Activated T-cell treated with anti-CD3 and anti-CD28 coated beads, Interleukin-2, amount 50 U/mL, for 24 hours (primary cell): ENCODE results near the gene TRIO.
"Not testable (repeated sequence)": the region's sequence is repeated elsewhere in the genome, so short reads cannot be mapped to it uniquely, and the experiment has no call there.

ENCODE experiments used
- DNase-seq: peaks from one replicate; pipeline ENCODE4 v3.0.0-alpha.2; 2020
- H3K27ac Mint-ChIP-seq: 2 replicates; pipeline ENCODE4 v1.8.0; 2020; ENCODE audit warnings: mild to moderate bottlenecking, mixed read lengths
- H3K27me3 Mint-ChIP-seq: 2 replicates; pipeline ENCODE4 v1.8.0; 2020; ENCODE audit warnings: mixed read lengths
- H3K36me3 Mint-ChIP-seq: 2 replicates; pipeline ENCODE4 v1.8.0; 2020; ENCODE audit warnings: low read depth, mixed read lengths
- H3K4me1 Mint-ChIP-seq: 2 replicates; pipeline ENCODE4 v1.8.0; 2020; ENCODE audit warnings: low read depth, mixed read lengths
- H3K4me3 Mint-ChIP-seq: 2 replicates; pipeline ENCODE4 v1.8.0; 2020; ENCODE audit warnings: mild to moderate bottlenecking, moderate library complexity, mixed read lengths
- H3K9me3 Mint-ChIP-seq: 2 replicates; pipeline ENCODE4 v1.8.0; 2020; ENCODE audit warnings: mixed read lengths

Gene TRIO

GRCh38 chr5:14545308-14545707 lies 402.2 kb downstream of the TRIO start:
- H3K27ac Mint-ChIP-seq: no peak overlapping the region
- no peak overlapping the region for H3K4me3 Mint-ChIP-seq

GRCh38 chr5:14545862-14546261 lies 402.7 kb downstream of the TRIO start:
- H3K4me1 Mint-ChIP-seq: peaks cover 6% of the 10 kb centered on the region
- DNase-seq: no peak
- peaks cover 11% of the 10 kb centered on the region for H3K9me3 Mint-ChIP-seq
- H3K36me3 Mint-ChIP-seq: no peaks in the 10 kb centered on the region
- H3K27me3 Mint-ChIP-seq: no peaks in the 10 kb centered on the region
- no peak overlapping the region for H3K27ac Mint-ChIP-seq
- H3K4me3 Mint-ChIP-seq: no peak overlapping the region

More at GRCh38 chr5:14545308-14545707, 402.2 kb downstream of the TRIO start:
- Mint-ChIP-seq H3K27me3 (no peaks in the 10 kb centered on the region), H3K36me3 (no peaks in the 10 kb centered on the region), H3K4me1 (peaks cover 6% of the 10 kb centered on the region), H3K9me3 (peaks cover 15% of the 10 kb centered on the region)
- DNase-seq: no peak

- no peaks in the 10 kb centered on the region for H3K36me3 Mint-ChIP-seq
- H3K9me3 Mint-ChIP-seq: no peaks in the 10 kb centered on the region
- peaks cover 6% of the 10 kb centered on the region for H3K4me1 Mint-ChIP-seq
- no peaks in the 10 kb centered on the region for H3K27me3 Mint-ChIP-seq
- no peak for DNase-seq
- no peak overlapping the region for H3K4me3 Mint-ChIP-seq
- no peak overlapping the region for H3K27ac Mint-ChIP-seq
Measured at GRCh38 chr5:14547666-14548065, 404.5 kb downstream of the TRIO start.

GRCh38 chr5:14551211-14551610 lies 408.1 kb downstream of the TRIO start:
- peaks cover 6% of the 10 kb centered on the region for H3K4me1 Mint-ChIP-seq
- peaks cover 5% of the 10 kb centered on the region for H3K27me3 Mint-ChIP-seq
- no peak for DNase-seq
- H3K36me3 Mint-ChIP-seq: no peaks in the 10 kb centered on the region
- H3K9me3 Mint-ChIP-seq: peaks cover 7% of the 10 kb centered on the region
- H3K27ac Mint-ChIP-seq: no peak overlapping the region
- H3K4me3 Mint-ChIP-seq: no peak overlapping the region

- no peaks in the 10 kb centered on the region for H3K36me3 Mint-ChIP-seq
- no peak overlapping the region for H3K27ac Mint-ChIP-seq
- peaks cover 5% of the 10 kb centered on the region for H3K27me3 Mint-ChIP-seq
- H3K4me1 Mint-ChIP-seq: peaks cover 6% of the 10 kb centered on the region
- no peak overlapping the region for H3K4me3 Mint-ChIP-seq
- DNase-seq: no peak
- peaks cover 7% of the 10 kb centered on the region for H3K9me3 Mint-ChIP-seq
Measured at GRCh38 chr5:14552017-14552416, 408.9 kb downstream of the TRIO start.

- not testable (repeated sequence) for H3K4me3 Mint-ChIP-seq, DNase-seq, H3K27me3 Mint-ChIP-seq, H3K9me3 Mint-ChIP-seq, H3K27ac Mint-ChIP-seq, H3K36me3 Mint-ChIP-seq
- H3K4me1 Mint-ChIP-seq: peaks cover 11% of the 10 kb centered on the region
Measured at GRCh38 chr5:14554288-14554687, 411.1 kb downstream of the TRIO start.

- Mint-ChIP-seq H3K36me3 (no peaks in the 10 kb centered on the region), H3K27me3 (peaks cover 5% of the 10 kb centered on the region), H3K4me3 (no peak overlapping the region), H3K9me3 (peaks cover 7% of the 10 kb centered on the region), H3K27ac (no peak overlapping the region), H3K4me1 (peaks cover 18% of the 10 kb centered on the region)
- DNase-seq: no peak
Measured at GRCh38 chr5:14556015-14556414, 412.9 kb downstream of the TRIO start.

GRCh38 chr5:14557203-14557770 lies 414.1 kb downstream of the TRIO start:
- H3K36me3 Mint-ChIP-seq: no peaks in the 10 kb centered on the region
- H3K9me3 Mint-ChIP-seq: peaks cover 7% of the 10 kb centered on the region
- no peak overlapping the region for H3K4me3 Mint-ChIP-seq
- peaks cover 5% of the 10 kb centered on the region for H3K27me3 Mint-ChIP-seq
- DNase-seq: no peak
- no peak overlapping the region for H3K27ac Mint-ChIP-seq
- H3K4me1 Mint-ChIP-seq: peaks cover 18% of the 10 kb centered on the region

GRCh38 chr5:14557791-14558415 lies 414.8 kb downstream of the TRIO start:
- Mint-ChIP-seq H3K4me3 (no peak overlapping the region), H3K36me3 (no peaks in the 10 kb centered on the region), H3K9me3 (peaks cover 7% of the 10 kb centered on the region), H3K27ac (no peak overlapping the region), H3K4me1 (peaks cover 18% of the 10 kb centered on the region), H3K27me3 (peaks cover 5% of the 10 kb centered on the region)
- DNase-seq: no peak
